Kidney (tissue), 14 donors: ENCODE measurements around the gene CALML5. TPM values are rescaled to one million over a fixed set of nuclear protein-coding genes. Genes with fewer than 3 reads are reported as not detected.

Source experiments
- DNase-seq, 5 donors: peaks; one replicate each; pipeline ENCODE4 v3.0.0-alpha.2; 2013 to 2020
- FAIRE-seq: peaks from 2 replicates; lab custom pipeline; 2012; peaks lifted over from hg19 to GRCh38; lab: Jason Lieb, UNC
- H3K27ac ChIP-seq, 2 donors: one replicate each; pipeline ENCODE4 v1.7.0; 2013; ENCODE audit warnings: low read depth in 2 of 2, low read length in 2 of 2, inconsistent platforms in 1 of 2
- H3K27me3 ChIP-seq: one replicate; pipeline ENCODE4 v1.7.1; 2013; ENCODE audit warnings: low read length, inconsistent platforms; ENCODE audit not compliant: control insufficient read depth, insufficient read depth
- H3K36me3 ChIP-seq, 3 donors: one replicate each; pipeline versions ENCODE4 v1.7.0 to v1.7.1; 2013; ENCODE audit warnings: low read length in 3 of 3, control low read depth in 1 of 3, inconsistent platforms in 1 of 3; ENCODE audit not compliant: insufficient read depth in 3 of 3, control insufficient read depth in 2 of 3
- H3K4me1 ChIP-seq, 3 donors: one replicate each; pipeline versions ENCODE4 v1.7.0 to v1.7.1; 2013; ENCODE audit warnings: low read length in 3 of 3, inconsistent platforms in 1 of 3, low read depth in 1 of 3; ENCODE audit not compliant: control insufficient read depth in 2 of 3, insufficient read depth in 2 of 3
- H3K4me3 ChIP-seq, 3 donors: one replicate each; pipeline versions ENCODE4 v1.7.0 to v1.8.1; 2013; ENCODE audit warnings: low read length in 3 of 3, control low read depth in 1 of 3, inconsistent platforms in 1 of 3
- H3K9ac ChIP-seq, 3 donors: one replicate each; pipeline versions ENCODE4 v1.7.0 to v1.7.1; 2013; ENCODE audit warnings: low read length in 3 of 3, control low read depth in 1 of 3, inconsistent platforms in 1 of 3
- H3K9me3 ChIP-seq, 3 donors: one replicate each; pipeline versions ENCODE4 v1.7.0 to v1.7.1; 2013; ENCODE audit warnings: low read length in 3 of 3, control low read depth in 1 of 3, inconsistent platforms in 1 of 3; ENCODE audit not compliant: control insufficient read depth in 2 of 3, insufficient read depth in 1 of 3
- CTCF ChIP-seq: IDR thresholded peaks from 3 replicates; pipeline ENCODE4 v1.5.1; 2012; ENCODE audit warnings: mild to moderate bottlenecking, moderate library complexity, borderline replicate concordance; ENCODE audit not compliant: insufficient read depth; ENCODE audit errors: extremely low read depth
- intact Hi-C: fragments of 100-400 bp; cut with DNase I; formaldehyde crosslinking; loops from one replicate; pipeline ENCODE4 v1.11.1; 2022
- polyA plus RNA-seq: library from polyadenylated mRNA; stranded (reverse); fragments of 350-450 nt; fragmentation: Illumina TruSeq; extraction: RNeasy Lipid Tissue Mini Kit (QIAGEN cat#74804); gene quantifications from one replicate; pipeline ENCODE4 v1.2.3, GENCODE V29; 2014; ENCODE audit warnings: low read depth, low replicate concordance; ENCODE audit not compliant: insufficient read depth
- total RNA-seq: library from RNA; stranded (reverse); fragmentation: NEBNext Ultra II Directional; extraction: Animal tissue kit (Norgen Biotek cat#: 25700); gene quantifications from one replicate; pipeline ENCODE4 v1.2.1, GENCODE V29; 2021
- donor health status: control.
- donor health status: control.
- donor health status: control.
- donor health status: control.
- donor health status: control.
- donor health status: DM: yes; HTN: yes; CAD: no.
- donor health status: Normal renal cell carcinoma (clear cell type).

Gene CALML5
- total and polyA plus RNA-seq, 2 donors from 2014 or later: not detected

- Histone ChIP-seq H3K27me3 (no peaks in the 10 kb centered on the region), H3K9me3 (no peaks in the 10 kb centered on the region), H3K9ac (no peak overlapping the region), H3K4me1 (peaks cover 0 to 2% (median 0%) of the 10 kb centered on the region in 3 donors), H3K27ac (no peak overlapping the region), H3K4me3 (no peak overlapping the region), H3K36me3 (peaks cover 9 to 68% (median 39%) of the 10 kb centered on the region in 3 donors)
- no peak for TF ChIP-seq CTCF
- DNase-seq (no peak), FAIRE-seq (no peak)
- intact Hi-C loops: no loop called here
Measured at GRCh38 chr10:5456563-5456962, 42.8 kb downstream of the CALML5 start.

- Histone ChIP-seq H3K27me3 (no peaks in the 10 kb centered on the region), H3K9me3 (no peaks in the 10 kb centered on the region), H3K27ac (no peak overlapping the region), H3K4me3 (no peak overlapping the region), H3K4me1 (peaks cover 0 to 4% (median 0%) of the 10 kb centered on the region in 3 donors), H3K9ac (no peak overlapping the region), H3K36me3 (peaks cover 9 to 57% (median 37%) of the 10 kb centered on the region in 3 donors)
- no peak for FAIRE-seq
- peak in 1 of 5 donors; percentile 34 for DNase-seq
- intact Hi-C loops: no loop called here
- no peak for TF ChIP-seq CTCF
Measured at GRCh38 chr10:5453749-5454489, 45.5 kb downstream of the CALML5 start.

- H3K4me3 ChIP-seq: peak overlapping the region in 1 of 3 donors; percentile 7
- intact Hi-C loops: no loop called here
- no peak overlapping the region for H3K9ac ChIP-seq
- H3K4me1 ChIP-seq: peaks cover 0 to 7% (median 0%) of the 10 kb centered on the region in 3 donors
- no peak for TF ChIP-seq CTCF
- no peak overlapping the region for H3K27ac ChIP-seq
- H3K36me3 ChIP-seq: peaks cover 9 to 37% (median 26%) of the 10 kb centered on the region in 3 donors
- H3K27me3 ChIP-seq: no peaks in the 10 kb centered on the region
- no peaks in the 10 kb centered on the region for H3K9me3 ChIP-seq
- DNase-seq (no peak), FAIRE-seq (no peak)
Measured at GRCh38 chr10:5450605-5451384, 48.6 kb downstream of the CALML5 start.
